HG03066 (cell line): ENCODE data around the gene CCDC148.
"Not testable (repeated sequence)": the region's sequence is repeated elsewhere in the genome, so short reads cannot be mapped to it uniquely, and the experiment has no call there.

ENCODE experiments used
- ATAC-seq: cut with Tn5 transposase; IDR thresholded peaks from one replicate; pipeline ENCODE4 v1.9.1; 2021; ENCODE audit warnings: low read depth; ENCODE audit not compliant: unreplicated experiment

CCDC148 gene

GRCh38 chr2:158228943-158229508 lies 227.5 kb downstream of the CCDC148 start:
- ATAC-seq: no peak

- not testable (repeated sequence) for ATAC-seq
Measured at GRCh38 chr2:158223066-158223465, 233.5 kb downstream of the CCDC148 start.

- ATAC-seq: no peak
Measured at GRCh38 chr2:158221063-158222020, 235.2 kb downstream of the CCDC148 start.

GRCh38 chr2:158217593-158217992 lies 239.0 kb downstream of the CCDC148 start:
- ATAC-seq: no peak

GRCh38 chr2:158214431-158214830 lies 242.1 kb downstream of the CCDC148 start:
- ATAC-seq: peak; percentile 83

GRCh38 chr2:158213773-158214172 lies 242.8 kb downstream of the CCDC148 start:
- no peak for ATAC-seq

GRCh38 chr2:158212301-158212700 lies 244.3 kb downstream of the CCDC148 start:
- no peak for ATAC-seq

GRCh38 chr2:158211502-158211901 lies 245.1 kb downstream of the CCDC148 start:
- no peak for ATAC-seq

GRCh38 chr2:158207354-158207753 lies 249.2 kb downstream of the CCDC148 start:
- ATAC-seq: no peak

- ATAC-seq: no peak
Measured at GRCh38 chr2:158205215-158205614, 251.3 kb downstream of the CCDC148 start.

GRCh38 chr2:158204741-158205165 lies 251.8 kb downstream of the CCDC148 start:
- no peak for ATAC-seq

GRCh38 chr2:158202161-158202815 lies 254.3 kb downstream of the CCDC148 start:
- no peak for ATAC-seq

- ATAC-seq: no peak
Measured at GRCh38 chr2:158199928-158200650, 256.5 kb downstream of the CCDC148 start.

- no peak for ATAC-seq
Measured at GRCh38 chr2:158197940-158198339, 258.6 kb downstream of the CCDC148 start.

GRCh38 chr2:158194229-158194628 lies 262.3 kb downstream of the CCDC148 start:
- ATAC-seq: no peak

GRCh38 chr2:158192515-158193443 lies 263.8 kb downstream of the CCDC148 start:
- ATAC-seq: no peak

GRCh38 chr2:158191076-158191895 lies 265.3 kb downstream of the CCDC148 start:
- ATAC-seq: peak; percentile 83

- ATAC-seq: peak; percentile 58
Measured at GRCh38 chr2:158189526-158189925, 267.0 kb downstream of the CCDC148 start.

GRCh38 chr2:158187908-158188307 lies 268.6 kb downstream of the CCDC148 start:
- no peak for ATAC-seq
